Neutrophil (primary cell): ENCODE results near the gene RRP12.

Experiments used
- H3K27ac ChIP-seq: fragments of 200-600 bp; sonication (generic); 2 replicates; pipeline ENCODE4 v1.5.1; 2016; ENCODE audit warnings: mild to moderate bottlenecking, moderate library complexity
- H3K27me3 ChIP-seq: fragments of 200-600 bp; sonication (generic); 2 replicates; pipeline ENCODE4 v1.6.0; 2016; ENCODE audit warnings: mild to moderate bottlenecking
- H3K36me3 ChIP-seq: fragments of 200-600 bp; sonication (generic); 2 replicates; pipeline ENCODE4 v1.5.1; 2017
- H3K4me1 ChIP-seq, 2 experiments: fragments of 200-600 bp in 1 of 2; sonication (generic) in 1 of 2; 1 replicate in 1 of 2; 2 replicates in 1 of 2; pipeline versions ENCODE4 v1.5.1 to v1.6.1; 2013 to 2016; ENCODE audit warnings: low read depth in 1 of 2, low read length in 1 of 2, mild to moderate bottlenecking in 1 of 2, moderate library complexity in 1 of 2; ENCODE audit not compliant: control insufficient read depth in 1 of 2, insufficient read depth in 1 of 2
- H3K4me3 ChIP-seq, 2 experiments: fragments of 200-600 bp in 1 of 2; sonication (generic) in 1 of 2; 1 replicate in 1 of 2; 2 replicates in 1 of 2; pipeline ENCODE4 v1.5.1; 2013 to 2016; ENCODE audit warnings: low read depth in 1 of 2, low read length in 1 of 2, mild to moderate bottlenecking in 1 of 2, moderate library complexity in 1 of 2
- H3K9me3 ChIP-seq: fragments of 200-600 bp; sonication (generic); 2 replicates; pipeline ENCODE4 v1.5.1; 2016
- CTCF ChIP-seq: fragments of 200-600 bp; sonication (generic); IDR thresholded peaks from 2 replicates; pipeline ENCODE4 v1.5.1; 2016; ENCODE audit warnings: antibody characterized with exemption

RRP12 gene

DNA sequence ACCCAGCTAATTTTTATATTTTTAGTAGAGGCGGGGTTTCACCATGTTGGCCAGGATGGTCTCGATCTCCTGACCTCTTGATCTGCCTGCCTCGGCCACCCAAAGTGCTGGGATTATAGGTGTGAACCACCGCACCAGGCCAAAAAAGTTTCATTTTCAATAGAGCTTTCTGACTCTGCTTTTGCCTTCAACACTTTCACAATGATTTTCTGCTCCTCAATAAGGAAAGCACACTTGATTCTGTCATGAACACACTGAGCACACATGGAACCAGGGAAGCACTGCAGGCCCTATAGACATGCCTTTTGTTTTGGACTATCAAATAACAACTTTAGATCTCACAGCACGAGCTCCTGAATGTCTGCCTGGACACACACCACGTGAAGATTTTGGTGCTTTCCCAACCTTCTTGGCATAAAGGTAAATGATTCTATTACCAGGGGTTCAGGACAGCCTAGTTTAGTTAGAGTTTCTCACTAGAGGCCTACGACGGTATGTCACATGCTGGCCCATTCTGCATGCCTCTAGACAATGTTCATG lies 8.0 kb downstream of the RRP12 start:
- peaks cover 36% of the 10 kb centered on the region for H3K36me3 ChIP-seq
- no peaks in the 10 kb centered on the region for H3K9me3 ChIP-seq
- H3K4me1 ChIP-seq: peaks cover 24 to 34% of the 10 kb centered on the region in 2 experiments
- H3K27me3 ChIP-seq: no peaks in the 10 kb centered on the region
- no peak for TF ChIP-seq CTCF
- no peak overlapping the region for H3K4me3 ChIP-seq
- H3K27ac ChIP-seq: no peak overlapping the region

DNA sequence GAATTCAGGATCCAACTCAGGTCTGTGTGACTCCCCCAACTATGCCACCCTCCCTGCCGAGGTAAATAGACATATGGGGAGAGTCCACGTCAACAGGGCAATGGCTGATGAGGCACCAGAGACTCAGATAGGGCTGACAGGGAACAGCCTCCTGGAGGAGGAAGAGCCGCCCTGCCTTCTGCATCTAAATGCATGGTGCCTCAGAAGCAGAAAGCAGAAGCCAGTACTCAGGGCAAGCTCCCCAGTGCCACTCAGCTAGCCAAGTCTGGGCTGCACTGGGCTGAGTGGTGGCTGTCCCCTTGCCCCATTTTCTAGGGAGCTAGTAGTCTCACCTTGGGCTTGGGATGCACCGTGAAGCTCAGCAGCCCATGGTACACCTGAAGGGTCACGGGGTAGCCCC lies 11.0 kb downstream of the RRP12 start:
- H3K9me3 ChIP-seq: no peaks in the 10 kb centered on the region
- peaks cover 35% of the 10 kb centered on the region for H3K36me3 ChIP-seq
- H3K4me1 ChIP-seq: peaks cover 25 to 36% of the 10 kb centered on the region in 2 experiments
- H3K4me3 ChIP-seq: no peak overlapping the region
- no peaks in the 10 kb centered on the region for H3K27me3 ChIP-seq
- peak overlapping the region; percentile 82 for H3K27ac ChIP-seq
- peak; percentile 22 for TF ChIP-seq CTCF

DNA sequence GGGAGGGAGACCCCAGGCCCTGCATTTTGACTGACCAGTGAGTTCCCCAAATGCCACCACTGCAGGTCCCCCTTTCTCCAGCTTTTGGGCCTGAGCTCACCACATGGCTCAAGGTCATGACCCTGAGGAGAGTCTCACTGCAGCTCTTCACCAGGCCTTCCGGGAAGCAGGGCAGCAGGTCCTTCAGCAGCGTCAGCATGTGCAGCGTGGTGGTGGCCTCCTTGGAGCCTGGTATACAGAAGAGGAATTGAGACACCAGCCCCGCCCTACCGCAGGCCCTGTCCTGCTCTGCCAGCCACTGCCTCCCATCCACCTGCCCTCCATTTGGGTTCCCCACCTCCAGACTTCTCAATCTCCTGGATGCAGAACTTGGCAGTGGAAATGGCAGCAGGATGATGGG lies 13.0 kb downstream of the RRP12 start:
- H3K4me3 ChIP-seq: no peak overlapping the region
- peaks cover 25 to 36% of the 10 kb centered on the region in 2 experiments for H3K4me1 ChIP-seq
- peak overlapping the region; percentile 82 for H3K27ac ChIP-seq
- no peaks in the 10 kb centered on the region for H3K27me3 ChIP-seq
- TF ChIP-seq CTCF: no peak
- H3K9me3 ChIP-seq: no peaks in the 10 kb centered on the region
- peaks cover 32% of the 10 kb centered on the region for H3K36me3 ChIP-seq

DNA sequence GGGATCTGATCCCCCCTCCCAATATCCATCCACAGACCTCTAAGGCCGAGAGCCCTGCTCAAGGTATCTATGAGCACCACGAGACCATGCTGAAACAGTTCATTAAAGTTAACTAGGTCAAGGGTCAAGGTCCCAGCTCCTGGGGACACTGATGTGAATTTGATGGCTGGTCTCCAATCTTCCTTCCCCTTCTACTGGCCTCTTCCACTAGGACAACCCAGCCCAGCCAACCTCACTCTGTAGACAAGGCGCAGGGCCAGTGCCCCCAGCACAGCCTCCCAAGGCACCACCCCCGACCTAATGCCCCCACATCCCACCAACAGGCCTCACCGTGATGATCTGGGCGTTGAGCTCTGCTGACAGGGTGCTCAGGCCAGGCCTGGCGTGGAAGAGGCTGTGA lies 15.6 kb downstream of the RRP12 start:
- H3K27me3 ChIP-seq: no peaks in the 10 kb centered on the region
- peaks cover 41% of the 10 kb centered on the region for H3K36me3 ChIP-seq

GRCh38 chr10:97384641-97385040 lies 16.5 kb downstream of the RRP12 start:
- Histone ChIP-seq H3K9me3 (no peaks in the 10 kb centered on the region), H3K27ac (no peak overlapping the region), H3K4me3 (no peak overlapping the region), H3K36me3 (peaks cover 43% of the 10 kb centered on the region), H3K4me1 (peaks cover 12 to 25% of the 10 kb centered on the region in 2 experiments), H3K27me3 (no peaks in the 10 kb centered on the region)
- no peak for TF ChIP-seq CTCF

More for the DNA sequence above, 15.6 kb downstream of the RRP12 start:
- Histone ChIP-seq H3K9me3 (no peaks in the 10 kb centered on the region), H3K27ac (peak overlapping the region; percentile 46), H3K4me3 (no peak overlapping the region), H3K4me1 (peaks cover 19 to 30% of the 10 kb centered on the region in 2 experiments)
- TF ChIP-seq CTCF: no peak
